ENCODE results near the gene TMF1.

Gene TMF1

GRCh38 chr3:69005791-69006482 lies 46.2 kb downstream of the TMF1 start:
- TF ChIP-seq ARNTL (CRISPR knock-in tag; IDR thresholded peaks at IDR 0.05; ENCODE audit: borderline replicate concordance, low read depth) (no peak), TSHZ2 (CRISPR knock-in tag; IDR thresholded peaks at IDR 0.05) (no peak), ZC3H10 (CRISPR knock-in tag; IDR thresholded peaks at IDR 0.05) (no peak), CREB5 (CRISPR knock-in tag; IDR thresholded peaks at IDR 0.05; ENCODE audit: low read depth) (no peak), GLIS3 (CRISPR knock-in tag; IDR thresholded peaks at IDR 0.05) (no peak), SNAI2 (CRISPR knock-in tag; IDR thresholded peaks at IDR 0.05) (no peak), BACH2 (CRISPR knock-in tag; IDR thresholded peaks at IDR 0.05; ENCODE audit: borderline replicate concordance) (no peak), ISL1 (CRISPR knock-in tag; IDR thresholded peaks at IDR 0.05) (no peak), RARB (CRISPR knock-in tag; IDR thresholded peaks at IDR 0.05) (no peak), ZNF70 (CRISPR knock-in tag; IDR thresholded peaks at IDR 0.05) (no peak), CSDC2 (CRISPR knock-in tag; IDR thresholded peaks at IDR 0.05) (no peak), ESRRG (CRISPR knock-in tag; IDR thresholded peaks at IDR 0.05) (no peak), PPARA (CRISPR knock-in tag; IDR thresholded peaks at IDR 0.05; ENCODE audit: borderline replicate concordance) (no peak), TCF4 (CRISPR knock-in tag; IDR thresholded peaks at IDR 0.05; ENCODE audit: borderline replicate concordance) (no peak), ZNF8 (CRISPR knock-in tag; IDR thresholded peaks at IDR 0.05) (no peak)
- ATAC-seq: no peak

- TF ChIP-seq ZC3H10 (CRISPR knock-in tag; IDR thresholded peaks at IDR 0.05) (no peak), GLIS3 (CRISPR knock-in tag; IDR thresholded peaks at IDR 0.05) (no peak), POU6F1 (CRISPR knock-in tag; IDR thresholded peaks at IDR 0.05; ENCODE audit: borderline replicate concordance, low read depth) (no peak), ZFP3 (CRISPR knock-in tag; IDR thresholded peaks at IDR 0.05) (no peak), RARB (CRISPR knock-in tag; IDR thresholded peaks at IDR 0.05) (no peak), PATZ1 (CRISPR knock-in tag; IDR thresholded peaks at IDR 0.05; ENCODE audit: borderline replicate concordance) (no peak), ESRRG (CRISPR knock-in tag; IDR thresholded peaks at IDR 0.05) (no peak), CSRNP3 (CRISPR knock-in tag; IDR thresholded peaks at IDR 0.05) (no peak), OSR1 (CRISPR knock-in tag; IDR thresholded peaks at IDR 0.05) (no peak), CREB5 (CRISPR knock-in tag; IDR thresholded peaks at IDR 0.05; ENCODE audit: low read depth) (no peak), BACH2 (CRISPR knock-in tag; IDR thresholded peaks at IDR 0.05; ENCODE audit: borderline replicate concordance) (no peak), ISL1 (CRISPR knock-in tag; IDR thresholded peaks at IDR 0.05) (no peak), ZNF70 (CRISPR knock-in tag; IDR thresholded peaks at IDR 0.05) (no peak), CSDC2 (CRISPR knock-in tag; IDR thresholded peaks at IDR 0.05) (no peak), ZFP30 (CRISPR knock-in tag; IDR thresholded peaks at IDR 0.05) (no peak)
- no peak for ATAC-seq
Measured at GRCh38 chr3:69005071-69005790, 46.9 kb downstream of the TMF1 start.

Data from SK-N-SH treated with all-trans-retinoic acid at 6 μM for 48 hours (cell line).